Mesenchymal stem cell (in vitro differentiated cells and primary cell): ENCODE results near the gene DNAJC5.
A peak's percentile ranks its signal among the peaks of the same experiment; 100 is the strongest.

Experiments
- DNase-seq: peaks from one replicate; pipeline ENCODE4 v3.0.0-alpha.2; 2013
- H2AFZ ChIP-seq: one replicate; pipeline ENCODE4 v1.6.1; 2013; ENCODE audit warnings: low read depth, mild to moderate bottlenecking, control low read depth, inconsistent platforms, low read length, moderate library complexity
- H2AK5ac ChIP-seq: 2 replicates; pipeline ENCODE4 v1.6.1; 2013; ENCODE audit warnings: low read length, moderate library complexity, mild to moderate bottlenecking, inconsistent platforms; ENCODE audit not compliant: severe bottlenecking
- H2BK120ac ChIP-seq: one replicate; pipeline ENCODE4 v1.6.1; 2013; ENCODE audit warnings: low read depth, mild to moderate bottlenecking, inconsistent platforms, low read length, moderate library complexity
- H2BK12ac ChIP-seq, 2 experiments: one replicate each; pipeline ENCODE4 v1.6.1; 2013; ENCODE audit warnings: inconsistent platforms in 2 of 2, low read length in 2 of 2, mild to moderate bottlenecking in 2 of 2, moderate library complexity in 2 of 2, control low read depth in 1 of 2
- H2BK15ac ChIP-seq: one replicate; pipeline ENCODE4 v1.6.1; 2013; ENCODE audit warnings: mild to moderate bottlenecking, low read depth, inconsistent platforms; ENCODE audit not compliant: poor library complexity, severe bottlenecking
- H2BK5ac ChIP-seq: 2 replicates; pipeline ENCODE4 v1.6.1; 2013; ENCODE audit warnings: low read depth, mild to moderate bottlenecking, low read length, control low read depth, inconsistent platforms; ENCODE audit not compliant: poor library complexity, severe bottlenecking
- H3K14ac ChIP-seq, 2 experiments: one replicate each; pipeline ENCODE4 v1.6.1; 2013; ENCODE audit warnings: inconsistent platforms in 2 of 2, low read length in 2 of 2, control low read depth in 1 of 2, mild to moderate bottlenecking in 1 of 2, moderate library complexity in 1 of 2
- H3K18ac ChIP-seq, 2 experiments: one replicate each; pipeline ENCODE4 v1.6.1; 2013; ENCODE audit warnings: inconsistent platforms in 2 of 2, low read length in 2 of 2, control low read depth in 1 of 2, low read depth in 1 of 2, mild to moderate bottlenecking in 1 of 2
- H3K23ac ChIP-seq, 2 experiments: one replicate each; pipeline ENCODE4 v1.6.1; 2013; ENCODE audit warnings: inconsistent platforms in 2 of 2, low read length in 2 of 2, mild to moderate bottlenecking in 2 of 2, moderate library complexity in 2 of 2, control low read depth in 1 of 2
- H3K27ac ChIP-seq: 2 replicates; pipeline ENCODE4 v1.5.1; 2013; ENCODE audit warnings: mild to moderate bottlenecking, moderate library complexity, low read length, control low read depth, inconsistent platforms; ENCODE audit not compliant: poor library complexity, severe bottlenecking
- H3K27me3 ChIP-seq, 2 experiments: 2 replicates each; pipeline versions ENCODE4 v1.6.1 to v1.7.0; 2013; ENCODE audit warnings: low read length in 2 of 2, mild to moderate bottlenecking in 2 of 2, moderate library complexity in 2 of 2, control low read depth in 1 of 2, inconsistent platforms in 1 of 2; ENCODE audit not compliant: control insufficient read depth in 1 of 2, insufficient read depth in 1 of 2
- H3K36me3 ChIP-seq, 2 experiments: 2 replicates each; pipeline versions ENCODE4 v1.6.1 to v1.7.0; 2013; ENCODE audit warnings: low read length in 2 of 2, control low read depth in 1 of 2, inconsistent platforms in 1 of 2, low read depth in 1 of 2, mild to moderate bottlenecking in 1 of 2; ENCODE audit not compliant: insufficient read depth in 2 of 2, control insufficient read depth in 1 of 2
- H3K4ac ChIP-seq, 2 experiments: one replicate each; pipeline ENCODE4 v1.6.1; 2013; ENCODE audit warnings: inconsistent platforms in 2 of 2, low read length in 2 of 2, mild to moderate bottlenecking in 2 of 2, moderate library complexity in 2 of 2, control low read depth in 1 of 2, low read depth in 1 of 2
- H3K4me1 ChIP-seq: 2 replicates; pipeline ENCODE4 v1.6.1; 2013; ENCODE audit warnings: low read depth, low read length, control low read depth; ENCODE audit not compliant: control insufficient read depth, insufficient read depth
- H3K4me2 ChIP-seq: 2 replicates; pipeline ENCODE4 v1.6.1; 2013; ENCODE audit warnings: low read length, mild to moderate bottlenecking, inconsistent platforms; ENCODE audit not compliant: poor library complexity, severe bottlenecking
- H3K4me3 ChIP-seq, 2 experiments: 2 replicates each; pipeline versions ENCODE4 v1.5.1 to v1.7.0; 2013; ENCODE audit warnings: low read length in 2 of 2, mild to moderate bottlenecking in 2 of 2, control low read depth in 1 of 2, low read depth in 1 of 2; ENCODE audit not compliant: insufficient read depth in 1 of 2
- H3K79me1 ChIP-seq: replicated peaks from 2 replicates; pipeline ENCODE4 v1.6.1; 2013; ENCODE audit warnings: mild to moderate bottlenecking, control low read depth, low read length, inconsistent platforms; ENCODE audit not compliant: poor library complexity, severe bottlenecking
- H3K9ac ChIP-seq: 2 replicates; pipeline ENCODE4 v1.7.0; 2013; ENCODE audit warnings: mild to moderate bottlenecking, low read length, moderate library complexity
- H3K9me3 ChIP-seq: 2 replicates; pipeline ENCODE4 v1.7.0; 2013; ENCODE audit warnings: mild to moderate bottlenecking, low read length; ENCODE audit not compliant: control insufficient read depth
- H4K8ac ChIP-seq: one replicate; pipeline ENCODE4 v1.6.1; 2013; ENCODE audit warnings: inconsistent platforms, mild to moderate bottlenecking, low read length, moderate library complexity
- H4K91ac ChIP-seq: one replicate; pipeline ENCODE4 v1.6.1; 2013; ENCODE audit warnings: mild to moderate bottlenecking, low read length, inconsistent platforms
- WGBS: methylation state at CpG from one replicate; pipeline ENCODE4 v1.1.7; 2013; ENCODE audit warnings: mixed read lengths; 5-methylcytosine and 5-hydroxymethylcytosine counted together

DNAJC5 gene

DNA sequence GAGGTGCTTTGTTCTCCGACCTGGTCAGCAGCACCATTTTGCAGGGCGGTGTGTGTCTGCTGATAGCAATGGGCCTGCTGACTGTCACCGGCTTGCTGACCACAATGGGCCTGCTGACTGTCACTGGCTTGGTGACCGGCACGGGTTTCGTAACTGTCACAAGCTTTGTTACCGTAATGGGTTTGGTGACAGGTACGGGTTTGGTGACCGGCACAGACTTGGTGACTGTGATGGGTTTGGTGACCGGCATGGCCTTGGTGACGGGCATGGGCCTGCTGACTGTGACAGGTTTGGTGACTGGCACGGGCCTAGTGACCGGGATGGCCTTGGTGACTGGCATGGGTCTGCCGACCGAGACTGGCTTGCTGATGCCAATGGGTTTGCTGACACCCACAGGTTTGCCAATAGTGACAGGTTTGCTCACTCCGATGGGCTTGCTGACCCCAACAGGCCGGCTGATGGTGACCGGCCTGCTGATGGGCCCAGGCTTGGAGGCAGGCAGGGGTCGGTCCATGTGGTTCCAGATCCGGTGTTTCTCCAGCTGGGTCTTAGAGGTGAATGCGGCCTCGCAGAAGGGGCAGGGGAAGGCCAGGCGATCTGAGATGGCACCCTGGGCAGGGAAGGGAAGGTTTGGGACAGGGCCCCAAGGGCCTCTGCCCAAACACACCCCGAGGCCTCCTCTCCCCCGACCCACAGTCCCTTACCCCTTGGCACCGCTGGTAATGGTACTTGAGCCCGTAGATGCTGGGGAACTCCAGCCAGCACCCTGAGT is 71.4 kb downstream of the DNAJC5 start:
- H2BK5ac ChIP-seq = no peak overlapping the region
- 98% methylated on average over 26 of the region's 27 CpGs for WGBS
- H3K14ac ChIP-seq = no peak overlapping the region
- H4K8ac ChIP-seq = no peak overlapping the region
- H3K4ac ChIP-seq = no peak overlapping the region
- H3K9me3 ChIP-seq = no peaks in the 10 kb centered on the region
- H3K9ac ChIP-seq = no peak overlapping the region
- H3K4me1 ChIP-seq = peaks cover 19% of the 10 kb centered on the region
- no peak overlapping the region for H2BK120ac ChIP-seq
- H4K91ac ChIP-seq = no peak overlapping the region
- no peak for DNase-seq
- no peak overlapping the region for H3K18ac ChIP-seq
- H3K23ac ChIP-seq = no peak overlapping the region
- H2BK12ac ChIP-seq = no peak overlapping the region
- H3K4me3 ChIP-seq = peak overlapping the region in 1 of 2 experiments; percentile 22
- no peak overlapping the region for H2BK15ac ChIP-seq
- H3K36me3 ChIP-seq = peaks cover 50 to 64% of the 10 kb centered on the region in 2 experiments
- H2AK5ac ChIP-seq = no peak overlapping the region
- H3K4me2 ChIP-seq = no peak overlapping the region
- H3K27me3 ChIP-seq = no peaks in the 10 kb centered on the region
- no peak overlapping the region for H2AFZ ChIP-seq
- peaks cover 30% of the 10 kb centered on the region for H3K79me1 ChIP-seq
- H3K27ac ChIP-seq = no peak overlapping the region

DNA sequence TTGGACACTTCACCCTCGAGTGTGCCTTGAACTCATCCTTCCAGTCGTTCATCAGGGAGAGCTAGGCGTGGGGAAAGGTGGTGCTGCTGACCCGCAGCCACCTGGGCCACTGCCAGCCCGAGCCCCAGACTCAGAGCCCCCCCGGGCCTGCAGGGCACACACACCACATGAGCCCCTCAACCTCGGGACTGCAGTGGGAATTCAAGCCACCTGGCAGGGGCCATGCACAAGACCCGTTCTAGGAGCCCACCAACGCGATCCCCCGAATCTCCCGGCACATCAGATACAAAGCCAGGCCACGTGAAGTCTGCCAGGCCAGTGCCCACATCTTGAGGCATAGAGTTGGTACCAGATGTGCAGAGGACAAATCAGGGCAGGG is 72.0 kb downstream of the DNAJC5 start:
- H2BK120ac ChIP-seq = no peak overlapping the region

DNA sequence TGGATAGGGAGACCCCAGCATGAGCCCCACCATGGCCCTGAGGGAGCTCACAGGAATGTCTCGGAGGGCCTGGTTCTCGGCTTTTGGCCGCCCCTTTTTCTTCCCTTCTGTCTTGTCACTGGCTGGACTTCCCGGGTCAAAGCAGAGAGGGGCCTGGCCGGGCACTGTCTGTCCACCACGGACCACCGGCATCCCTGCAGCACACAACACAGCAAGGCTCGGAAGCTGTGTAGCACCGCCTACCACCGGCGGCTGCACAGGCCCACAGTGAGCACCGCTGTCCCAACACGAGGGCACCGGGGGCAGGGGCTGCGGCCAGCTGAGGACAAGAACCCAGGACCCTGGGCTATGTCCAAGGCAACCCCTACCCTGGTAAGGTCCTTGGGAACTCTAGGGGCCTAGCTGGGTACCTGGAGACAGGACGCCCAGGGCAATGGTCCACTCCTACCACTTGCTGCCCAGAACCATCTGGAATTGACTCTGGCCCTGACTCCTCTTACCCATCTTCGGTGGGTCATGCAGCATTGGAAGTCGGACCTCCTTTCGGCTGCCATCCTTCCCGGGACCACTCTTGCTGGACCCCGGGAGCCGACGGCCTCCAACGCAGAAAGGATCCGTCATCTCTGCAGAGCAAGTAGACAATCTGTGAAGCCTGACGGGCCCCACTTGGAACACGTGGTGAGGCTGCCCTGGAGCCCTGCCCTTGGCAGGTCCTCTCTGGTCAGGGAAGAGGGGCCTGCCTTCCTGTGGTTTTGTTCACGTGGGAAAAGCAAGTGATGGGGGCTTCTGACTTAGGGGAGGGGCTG is 72.6 kb downstream of the DNAJC5 start:
- no peak overlapping the region for H3K4ac ChIP-seq
- H3K4me2 ChIP-seq = no peak overlapping the region
- H2AK5ac ChIP-seq = no peak overlapping the region
- no peak overlapping the region for H4K8ac ChIP-seq
- H3K27me3 ChIP-seq = no peaks in the 10 kb centered on the region
- H3K9me3 ChIP-seq = no peaks in the 10 kb centered on the region
- H3K9ac ChIP-seq = no peak overlapping the region
- no peak overlapping the region for H2BK12ac ChIP-seq
- H2BK15ac ChIP-seq = no peak overlapping the region
- DNase-seq = no peak
- H2AFZ ChIP-seq = no peak overlapping the region
- H3K18ac ChIP-seq = no peak overlapping the region
- no peak overlapping the region for H4K91ac ChIP-seq
- WGBS = 91% methylated on average over 28 of the region's 28 CpGs
- H3K4me1 ChIP-seq = peaks cover 19% of the 10 kb centered on the region
- H3K23ac ChIP-seq = no peak overlapping the region
- no peak overlapping the region for H2BK120ac ChIP-seq
- peaks cover 38 to 52% of the 10 kb centered on the region in 2 experiments for H3K36me3 ChIP-seq
- no peak overlapping the region for H3K27ac ChIP-seq
- H3K79me1 ChIP-seq = peaks cover 27% of the 10 kb centered on the region
- no peak overlapping the region for H2BK5ac ChIP-seq
- H3K14ac ChIP-seq = no peak overlapping the region
- peak overlapping the region in 1 of 2 experiments; percentile 23 for H3K4me3 ChIP-seq

More for the DNA sequence above, 72.0 kb downstream of the DNAJC5 start:
- Histone ChIP-seq H3K4me2 (no peak overlapping the region), H4K91ac (no peak overlapping the region), H3K36me3 (peaks cover 44 to 58% of the 10 kb centered on the region in 2 experiments), H2BK5ac (no peak overlapping the region), H3K4me1 (peaks cover 19% of the 10 kb centered on the region), H2AFZ (no peak overlapping the region), H2BK15ac (no peak overlapping the region), H4K8ac (no peak overlapping the region), H3K4ac (no peak overlapping the region), H3K27me3 (no peaks in the 10 kb centered on the region), H3K9ac (no peak overlapping the region), H2BK12ac (no peak overlapping the region), H3K27ac (no peak overlapping the region), H3K4me3 (no peak overlapping the region), H3K9me3 (no peaks in the 10 kb centered on the region), H3K14ac (no peak overlapping the region), H3K18ac (no peak overlapping the region), H3K79me1 (peaks cover 28% of the 10 kb centered on the region), H3K23ac (no peak overlapping the region), H2AK5ac (no peak overlapping the region)
- 98% methylated on average over 13 of the region's 13 CpGs for WGBS
- DNase-seq = no peak
